K562 (cell line): Measurements from ENCODE around the gene SCAANT1. TPM values are rescaled to one million over a fixed set of nuclear protein-coding genes. Genes with fewer than 3 reads are reported as not detected.
A peak's percentile ranks its signal among the peaks of the same experiment; 100 is the strongest.

Source experiments
- ARID1B ChIP-seq: fragments of 450-650 bp; IDR thresholded peaks from 2 replicates; pipeline ENCODE4 v1.6.1; 2016; ENCODE audit warnings: antibody characterized with exemption, mild to moderate bottlenecking, inconsistent platforms
- MED1 ChIP-seq: sonication (generic); formaldehyde crosslinking; IDR thresholded peaks from 2 replicates; pipeline ENCODE4 v1.8.1; 2023; ENCODE audit warnings: missing genetic modification reagents, borderline replicate concordance
- PHB ChIP-seq: fragments of 250-450 bp; sonication (Bioruptor Pico); IDR thresholded peaks from 2 replicates; pipeline ENCODE4 v1.5.0; 2021
- PHF8 ChIP-seq: fragments of 200-600 bp; sonication (generic); IDR thresholded peaks from 2 replicates; pipeline ENCODE4 v1.6.1; 2012; ENCODE audit warnings: mixed run types, mild to moderate bottlenecking, inconsistent platforms, low read length, moderate library complexity, borderline replicate concordance
- RBFOX2 ChIP-seq: fragments of 200-400 bp; formaldehyde crosslinking; IDR thresholded peaks from 2 replicates; pipeline ENCODE4 v1.6.1; 2017; ENCODE audit warnings: low read depth, mild to moderate bottlenecking, low read length, moderate library complexity
- RBM14 ChIP-seq: fragments of 200-400 bp; formaldehyde crosslinking; IDR thresholded peaks from 2 replicates; pipeline ENCODE4 v1.6.1; 2018; ENCODE audit warnings: low read depth, mild to moderate bottlenecking, low read length, moderate library complexity, borderline replicate concordance; ENCODE audit not compliant: insufficient read depth
- polyA plus RNA-seq, 8 experiments: library from polyadenylated mRNA; depleted of rRNA in 4 of 8; stranded (reverse) in 5 of 8; unstranded in 3 of 8; fragments of >200 nt; fragmentation: Nextera tagmentation in 2 of 8; fragmentation: Illumina TruSeq in 1 of 8; extraction: Ambion mirVana in 2 of 8; extraction: Trizol in 1 of 8; gene quantifications; 2 replicates each; pipeline versions ENCODE4 v1.2.1 to v1.2.3, GENCODE V29; 2011 to 2014; ENCODE audit warnings: inconsistent platforms in 1 of 8, missing spikeins in 1 of 8
- total RNA-seq, 7 experiments: library from RNA; depleted of rRNA in 6 of 7; stranded (reverse); fragments of >200 nt in 6 of 7; fragmentation: Illumina TruSeq in 2 of 7; extraction: Trizol in 2 of 7; gene quantifications; 2 replicates each; pipeline versions ENCODE4 v1.2.1 to v1.2.3, GENCODE V29; 2011 to 2021; ENCODE audit warnings: low replicate concordance in 1 of 7
- TF ChIP-seq, protein P1 (sequence below), 2 experiments: fragments of 450-650 bp in 1 of 2; sonication (generic) in 1 of 2; formaldehyde crosslinking in 1 of 2; IDR thresholded peaks; 2 replicates each; pipeline versions ENCODE4 v1.7.1 to v1.9.0; 2016 to 2022; ENCODE audit warnings: inconsistent platforms in 1 of 2, mild to moderate bottlenecking in 1 of 2, missing genetic modification reagents in 1 of 2
- TF ChIP-seq, protein P2 (sequence below), 2 experiments: fragments of 250-450 bp in 1 of 2; fragments of 450-650 bp in 1 of 2; sonication (Bioruptor Pico) in 1 of 2; IDR thresholded peaks; 2 replicates each; pipeline versions ENCODE4 v1.6.1 to v1.8.0; 2016 to 2021; ENCODE audit warnings: mild to moderate bottlenecking in 2 of 2, moderate library complexity in 2 of 2, missing compliant biosample characterization in 1 of 2, missing genetic modification characterization in 1 of 2
- TF ChIP-seq, protein P3 (sequence below): fragments of 250-450 bp; sonication (Bioruptor Pico); IDR thresholded peaks from 2 replicates; pipeline ENCODE4 v1.8.0; 2022; ENCODE audit warnings: inconsistent platforms
- TF ChIP-seq, protein P4 (sequence below), 2 experiments: fragments of 450-650 bp; conservative IDR thresholded peaks; 2 replicates each; pipeline ENCODE4 v1.6.1; 2017; ENCODE audit warnings: mild to moderate bottlenecking in 2 of 2, moderate library complexity in 2 of 2

The SCAANT1 gene
- total and polyA plus RNA-seq, 9 of the 15 experiments (the other 6 are each of a cell fraction or from before 2014, with no cell fraction given) = not detected

DNA sequence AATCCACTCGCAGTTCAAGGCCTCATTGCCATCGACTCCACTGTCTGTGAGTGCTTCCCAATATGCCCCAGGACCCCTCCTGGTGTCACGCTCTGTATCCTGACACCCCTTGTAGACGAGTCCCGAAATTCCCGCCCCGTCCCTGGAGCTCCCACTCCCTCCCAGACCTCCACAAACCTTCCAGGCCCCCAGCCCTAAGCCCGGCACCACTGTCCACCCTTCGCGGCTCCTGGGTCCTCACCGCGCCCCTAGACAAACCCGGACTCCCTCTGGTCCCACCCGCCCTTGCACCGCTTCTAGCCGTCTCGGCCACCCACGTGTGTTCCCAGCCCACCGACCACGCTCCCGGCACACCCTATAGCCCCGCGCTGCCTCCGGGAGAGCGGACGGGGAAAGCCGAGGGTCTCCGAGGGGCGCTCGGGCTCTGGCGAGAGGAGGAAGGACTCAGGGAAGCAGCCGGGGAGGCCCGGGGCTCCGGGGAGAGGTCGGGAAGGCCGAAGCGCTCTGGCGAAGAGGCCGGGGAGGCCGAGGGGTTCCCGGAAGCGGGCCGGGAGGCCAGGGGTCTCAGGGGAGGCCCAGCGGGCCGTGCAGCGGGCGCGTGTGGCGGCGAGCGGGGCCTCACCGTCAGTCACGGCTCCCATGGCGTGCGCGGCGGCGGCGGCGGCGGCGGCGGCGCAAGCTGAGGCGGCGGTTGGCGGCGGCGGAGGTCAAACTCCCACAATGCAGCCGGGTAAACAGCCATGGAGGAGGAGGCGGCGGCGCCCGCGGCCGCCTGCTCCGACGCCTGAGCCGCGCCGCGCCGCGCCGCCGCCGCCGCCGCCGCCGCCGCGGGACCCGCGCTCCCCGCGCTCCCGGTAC is 48.8 kb downstream of the SCAANT1 start, which contains the start of the genes ATXN7 and THOC7 (continued):
- TF ChIP-seq, protein P1, sequence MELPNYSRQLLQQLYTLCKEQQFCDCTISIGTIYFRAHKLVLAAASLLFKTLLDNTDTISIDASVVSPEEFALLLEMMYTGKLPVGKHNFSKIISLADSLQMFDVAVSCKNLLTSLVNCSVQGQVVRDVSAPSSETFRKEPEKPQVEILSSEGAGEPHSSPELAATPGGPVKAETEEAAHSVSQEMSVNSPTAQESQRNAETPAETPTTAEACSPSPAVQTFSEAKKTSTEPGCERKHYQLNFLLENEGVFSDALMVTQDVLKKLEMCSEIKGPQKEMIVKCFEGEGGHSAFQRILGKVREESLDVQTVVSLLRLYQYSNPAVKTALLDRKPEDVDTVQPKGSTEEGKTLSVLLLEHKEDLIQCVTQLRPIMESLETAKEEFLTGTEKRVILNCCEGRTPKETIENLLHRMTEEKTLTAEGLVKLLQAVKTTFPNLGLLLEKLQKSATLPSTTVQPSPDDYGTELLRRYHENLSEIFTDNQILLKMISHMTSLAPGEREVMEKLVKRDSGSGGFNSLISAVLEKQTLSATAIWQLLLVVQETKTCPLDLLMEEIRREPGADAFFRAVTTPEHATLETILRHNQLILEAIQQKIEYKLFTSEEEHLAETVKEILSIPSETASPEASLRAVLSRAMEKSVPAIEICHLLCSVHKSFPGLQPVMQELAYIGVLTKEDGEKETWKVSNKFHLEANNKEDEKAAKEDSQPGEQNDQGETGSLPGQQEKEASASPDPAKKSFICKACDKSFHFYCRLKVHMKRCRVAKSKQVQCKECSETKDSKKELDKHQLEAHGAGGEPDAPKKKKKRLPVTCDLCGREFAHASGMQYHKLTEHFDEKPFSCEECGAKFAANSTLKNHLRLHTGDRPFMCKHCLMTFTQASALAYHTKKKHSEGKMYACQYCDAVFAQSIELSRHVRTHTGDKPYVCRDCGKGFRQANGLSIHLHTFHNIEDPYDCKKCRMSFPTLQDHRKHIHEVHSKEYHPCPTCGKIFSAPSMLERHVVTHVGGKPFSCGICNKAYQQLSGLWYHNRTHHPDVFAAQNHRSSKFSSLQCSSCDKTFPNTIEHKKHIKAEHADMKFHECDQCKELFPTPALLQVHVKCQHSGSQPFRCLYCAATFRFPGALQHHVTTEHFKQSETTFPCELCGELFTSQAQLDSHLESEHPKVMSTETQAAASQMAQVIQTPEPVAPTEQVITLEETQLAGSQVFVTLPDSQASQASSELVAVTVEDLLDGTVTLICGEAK (IDR thresholded peaks at IDR 0.05) = 0 out of 2 replicates have a peak, but pooled peaks have one; percentile 5
- TF ChIP-seq, protein P1 (CRISPR knock-in tag; IDR thresholded peaks at IDR 0.05) = no peak
- no peak for TF ChIP-seq PHB (CRISPR knock-in tag)
- no peak for TF ChIP-seq MED1
- TF ChIP-seq, protein P2, sequence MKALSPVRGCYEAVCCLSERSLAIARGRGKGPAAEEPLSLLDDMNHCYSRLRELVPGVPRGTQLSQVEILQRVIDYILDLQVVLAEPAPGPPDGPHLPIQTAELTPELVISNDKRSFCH (CRISPR knock-in tag; IDR thresholded peaks at IDR 0.05) = no peak
- TF ChIP-seq, protein P2 (tag; IDR thresholded peaks at IDR 0.05) = no peak
- TF ChIP-seq ARID1B = no peak
- TF ChIP-seq RBM14 = 0 out of 2 replicates have a peak, but pooled peaks have one; percentile 60
- TF ChIP-seq, protein P3, sequence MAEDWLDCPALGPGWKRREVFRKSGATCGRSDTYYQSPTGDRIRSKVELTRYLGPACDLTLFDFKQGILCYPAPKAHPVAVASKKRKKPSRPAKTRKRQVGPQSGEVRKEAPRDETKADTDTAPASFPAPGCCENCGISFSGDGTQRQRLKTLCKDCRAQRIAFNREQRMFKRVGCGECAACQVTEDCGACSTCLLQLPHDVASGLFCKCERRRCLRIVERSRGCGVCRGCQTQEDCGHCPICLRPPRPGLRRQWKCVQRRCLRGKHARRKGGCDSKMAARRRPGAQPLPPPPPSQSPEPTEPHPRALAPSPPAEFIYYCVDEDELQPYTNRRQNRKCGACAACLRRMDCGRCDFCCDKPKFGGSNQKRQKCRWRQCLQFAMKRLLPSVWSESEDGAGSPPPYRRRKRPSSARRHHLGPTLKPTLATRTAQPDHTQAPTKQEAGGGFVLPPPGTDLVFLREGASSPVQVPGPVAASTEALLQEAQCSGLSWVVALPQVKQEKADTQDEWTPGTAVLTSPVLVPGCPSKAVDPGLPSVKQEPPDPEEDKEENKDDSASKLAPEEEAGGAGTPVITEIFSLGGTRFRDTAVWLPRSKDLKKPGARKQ (CRISPR knock-in tag) = no peak
- TF ChIP-seq PHF8 = peak; percentile 65; the same call in 1 of the 2 replicates
- TF ChIP-seq, protein P4, sequence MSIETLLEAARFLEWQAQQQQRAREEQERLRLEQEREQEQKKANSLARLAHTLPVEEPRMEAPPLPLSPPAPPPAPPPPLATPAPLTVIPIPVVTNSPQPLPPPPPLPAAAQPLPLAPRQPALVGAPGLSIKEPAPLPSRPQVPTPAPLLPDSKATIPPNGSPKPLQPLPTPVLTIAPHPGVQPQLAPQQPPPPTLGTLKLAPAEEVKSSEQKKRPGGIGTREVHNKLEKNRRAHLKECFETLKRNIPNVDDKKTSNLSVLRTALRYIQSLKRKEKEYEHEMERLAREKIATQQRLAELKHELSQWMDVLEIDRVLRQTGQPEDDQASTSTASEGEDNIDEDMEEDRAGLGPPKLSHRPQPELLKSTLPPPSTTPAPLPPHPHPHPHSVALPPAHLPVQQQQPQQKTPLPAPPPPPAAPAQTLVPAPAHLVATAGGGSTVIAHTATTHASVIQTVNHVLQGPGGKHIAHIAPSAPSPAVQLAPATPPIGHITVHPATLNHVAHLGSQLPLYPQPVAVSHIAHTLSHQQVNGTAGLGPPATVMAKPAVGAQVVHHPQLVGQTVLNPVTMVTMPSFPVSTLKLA (conservative IDR thresholded peaks at IDR 0.05) = peak in 1 of 2 experiments; percentile 56; a peak in 3 of 4 replicates
- TF ChIP-seq RBFOX2 = peak; percentile 81
